GM11168 (cell line): ENCODE measurements around the gene AHNAK.
"Not testable (repeated sequence)": the region's sequence is repeated elsewhere in the genome, so short reads cannot be mapped to it uniquely, and the experiment has no call there.

Source experiments
- in situ Hi-C: fragments of 300-500 bp; cut with MboI; formaldehyde crosslinking; loops from one replicate; pipeline ENCODE4 v1.12.0; 2022; ENCODE audit warnings: low sequenced_read_pairs; ENCODE audit not compliant: unreplicated experiment

AHNAK gene

GRCh38 chr11:62499311-62499943, 47.2 kb downstream of the AHNAK start:
- in situ Hi-C loops, result not testable (repeated sequence)

GRCh38 chr11:62498492-62499286, 47.9 kb downstream of the AHNAK start:
- in situ Hi-C loops, result no loop called here

GRCh38 chr11:62498031-62498430, 48.6 kb downstream of the AHNAK start:
- in situ Hi-C loops, result no loop called here

GRCh38 chr11:62497132-62497801, 49.3 kb downstream of the AHNAK start:
- in situ Hi-C loops, result no loop called here

GRCh38 chr11:62496676-62497075, 49.9 kb downstream of the AHNAK start:
- in situ Hi-C loops, result no loop called here

- in situ Hi-C loops, result no loop called here
These were observed 52.4 kb downstream of the AHNAK start for GRCh38 chr11:62494246-62494645.

DNA sequence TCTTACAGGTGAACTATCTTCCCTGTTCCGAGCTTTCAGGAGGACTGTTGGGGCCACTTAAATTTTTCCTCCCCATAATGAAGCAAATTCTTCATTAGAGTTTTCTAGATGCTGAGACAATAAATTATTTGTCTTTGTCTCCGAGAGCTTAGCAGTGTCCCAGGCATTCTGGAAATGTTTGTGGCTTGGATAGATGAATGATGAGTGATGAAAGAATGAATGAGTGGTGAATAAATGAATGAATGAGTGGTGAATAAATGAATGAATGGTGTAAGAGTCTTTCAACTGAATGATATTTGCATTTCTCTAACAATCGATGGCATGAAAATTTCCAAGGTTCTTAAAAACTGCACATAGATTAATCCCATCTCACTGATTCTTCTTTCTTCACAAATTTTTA, 52.8 kb downstream of the AHNAK start:
- in situ Hi-C loops, result no loop called here

GRCh38 chr11:62492586-62492985, 54.0 kb downstream of the AHNAK start:
- in situ Hi-C loops, result no loop called here

DNA sequence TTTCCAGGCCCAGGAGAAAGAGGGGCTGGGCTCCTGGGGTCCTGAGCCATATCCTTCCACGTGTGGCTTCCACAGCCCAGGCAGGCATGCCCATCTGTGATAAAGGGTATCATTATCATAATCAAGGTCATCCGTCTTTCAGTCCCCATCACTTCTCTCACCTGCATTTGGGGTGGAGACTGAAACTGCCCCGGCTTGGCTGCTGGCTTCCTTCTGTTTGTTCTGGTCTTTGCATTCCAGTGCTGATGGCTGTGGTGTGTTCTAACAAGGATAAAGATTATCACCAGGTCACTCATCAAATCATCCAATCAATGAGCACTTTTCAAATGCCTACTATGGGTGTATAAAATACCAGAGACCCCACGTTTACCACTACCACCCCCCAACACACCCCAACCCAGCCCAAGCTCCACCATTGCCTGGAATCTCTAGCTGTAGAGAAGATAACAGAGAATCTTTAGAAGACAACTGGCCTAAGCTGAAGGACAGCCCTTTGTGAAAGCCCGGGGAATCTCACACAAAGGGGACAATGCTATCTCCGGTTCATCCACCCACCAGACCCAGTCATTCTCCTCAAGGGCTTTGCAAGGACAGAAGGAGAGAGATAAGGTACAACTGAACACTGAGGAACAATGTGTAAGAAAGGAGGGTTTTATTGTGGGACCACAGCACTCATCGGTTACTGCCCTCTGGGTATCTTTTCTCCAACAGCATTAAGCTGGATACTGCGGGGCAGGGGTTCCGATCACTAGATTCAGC, 54.9 kb downstream of the AHNAK start:
- in situ Hi-C loops, result no loop called here

- in situ Hi-C loops, result no loop called here
These were observed 57.4 kb downstream of the AHNAK start for GRCh38 chr11:62489204-62489603.

- in situ Hi-C loops, result no loop called here
These were observed 58.7 kb downstream of the AHNAK start for GRCh38 chr11:62487738-62488551.

DNA sequence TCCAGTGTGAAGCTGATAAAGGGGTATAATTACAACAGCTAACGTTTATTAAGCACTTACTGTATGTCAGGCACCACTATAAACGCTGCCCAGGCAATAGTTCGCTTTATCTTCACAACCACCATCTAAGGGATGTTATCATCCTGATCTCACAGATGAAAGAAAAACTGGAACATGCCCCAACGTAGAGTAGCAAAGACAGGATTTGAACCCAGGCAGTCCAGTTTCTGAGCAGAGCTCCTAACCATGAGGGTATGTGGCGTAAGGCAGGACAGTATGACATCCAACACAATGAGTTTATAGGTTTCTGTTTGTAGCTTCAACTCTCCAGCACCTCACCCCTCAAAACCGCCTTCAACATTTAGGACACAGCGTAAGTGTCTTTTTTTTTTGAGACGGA, 59.5 kb downstream of the AHNAK start:
- in situ Hi-C loops, result no loop called here

DNA sequence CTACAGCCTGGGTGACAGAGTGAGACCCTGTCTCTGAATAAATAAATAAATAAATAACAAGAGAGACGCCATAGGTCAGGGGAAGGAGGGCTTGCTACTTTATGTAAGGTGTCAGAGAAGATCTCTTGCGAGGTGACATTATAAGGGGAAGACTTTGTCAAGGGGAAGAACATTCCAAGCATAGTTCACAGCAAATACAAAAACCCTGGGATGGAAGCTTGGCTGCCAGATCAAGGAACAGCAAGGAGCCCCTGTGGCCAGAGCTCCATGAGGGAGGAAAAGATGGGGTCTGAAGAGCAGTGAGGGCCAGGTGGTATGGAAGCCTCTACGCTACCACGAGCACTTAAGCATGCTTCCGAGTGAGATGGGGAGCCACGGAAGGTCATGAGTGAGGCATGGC, 62.3 kb downstream of the AHNAK start:
- in situ Hi-C loops, result no loop called here

DNA sequence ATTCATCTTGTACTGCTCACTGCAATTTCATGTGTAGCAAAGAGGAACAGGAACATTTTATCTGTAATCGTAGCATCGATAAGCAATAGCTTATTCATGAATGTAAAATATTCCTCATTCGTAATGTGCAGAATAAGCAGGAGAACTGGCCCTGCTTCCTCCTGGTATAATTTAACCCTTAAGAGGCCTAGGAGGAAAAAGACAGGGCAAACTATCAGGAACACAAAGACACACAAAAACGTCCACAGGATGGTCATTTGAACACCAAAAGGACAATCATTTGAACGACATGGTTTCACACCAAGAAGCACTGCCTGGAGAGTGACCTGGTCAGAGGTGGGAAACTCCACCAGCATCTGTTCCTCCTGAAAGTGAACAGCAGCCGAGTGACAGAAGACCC, 63.9 kb downstream of the AHNAK start:
- in situ Hi-C loops, result no loop called here

DNA sequence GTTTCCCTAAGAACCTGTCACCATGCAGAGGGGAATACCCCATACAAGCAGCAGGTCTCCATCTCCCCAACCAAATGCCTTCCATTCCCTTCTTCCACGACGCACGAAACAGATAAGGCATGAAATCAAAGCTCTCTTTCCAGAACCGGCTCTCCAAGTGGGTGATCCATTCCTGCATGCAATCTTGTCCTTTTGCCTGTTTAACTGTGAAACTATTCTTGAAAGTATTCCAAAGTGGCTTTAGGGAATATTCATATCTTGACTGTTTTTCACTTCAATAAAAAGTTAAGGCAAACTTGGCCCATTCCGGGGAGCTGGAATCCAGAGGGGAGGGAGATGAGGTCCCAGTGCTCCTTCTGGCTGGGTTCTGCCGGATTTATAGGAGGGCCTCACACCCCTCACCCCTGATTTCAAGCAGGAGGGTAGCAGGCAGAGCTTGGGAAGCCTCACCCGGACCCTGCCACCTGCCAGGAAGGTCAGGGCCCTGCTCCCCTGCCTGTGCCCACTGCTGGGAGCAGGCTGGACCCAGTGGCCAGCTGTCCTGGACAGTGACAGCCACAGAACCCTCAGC, 66.9 kb downstream of the AHNAK start:
- in situ Hi-C loops, result no loop called here

- in situ Hi-C loops, result no loop called here
These were observed 68.7 kb downstream of the AHNAK start for GRCh38 chr11:62477927-62478326.

DNA sequence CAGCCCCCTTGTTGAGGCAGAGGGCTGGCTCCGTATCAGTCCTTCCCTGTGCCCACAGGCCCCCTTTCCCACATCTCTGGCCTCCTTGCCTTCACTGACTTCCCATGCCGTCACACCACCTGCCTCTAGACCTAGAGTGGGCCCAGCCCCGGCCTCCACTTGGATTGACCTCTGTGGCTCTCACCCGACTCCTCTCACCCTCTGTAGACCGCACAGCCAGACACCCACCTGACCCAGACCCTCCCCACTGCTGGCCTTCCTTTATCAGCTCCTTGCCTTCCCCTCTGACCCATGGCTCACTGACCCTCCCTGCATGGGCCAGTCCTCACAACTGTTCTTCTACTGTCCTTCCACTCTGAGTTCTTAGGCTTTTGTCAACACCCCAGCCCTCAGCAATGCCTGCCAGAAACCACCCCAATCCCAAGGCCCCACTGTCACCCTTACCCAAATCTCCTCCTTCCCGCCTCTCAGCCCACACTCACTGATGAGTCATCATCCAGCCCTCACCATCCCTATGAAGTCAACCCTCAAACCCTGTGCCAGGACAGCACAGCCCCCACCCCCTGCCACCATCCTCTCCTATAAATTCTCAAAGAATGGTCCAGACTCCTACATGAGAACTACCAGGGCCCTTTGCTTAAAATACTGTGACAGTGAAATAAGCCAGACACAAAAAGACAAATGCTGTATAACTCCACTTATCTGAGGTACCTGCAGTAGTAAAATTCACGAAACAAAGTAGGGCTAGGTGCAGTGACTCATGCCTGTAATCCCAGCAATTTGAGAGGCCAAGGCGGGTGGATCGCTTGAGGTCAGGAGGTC, 74.3 kb downstream of the AHNAK start:
- in situ Hi-C loops, result no loop called here

- in situ Hi-C loops, result no loop called here
These were observed 75.0 kb downstream of the AHNAK start for GRCh38 chr11:62471603-62472002.

DNA sequence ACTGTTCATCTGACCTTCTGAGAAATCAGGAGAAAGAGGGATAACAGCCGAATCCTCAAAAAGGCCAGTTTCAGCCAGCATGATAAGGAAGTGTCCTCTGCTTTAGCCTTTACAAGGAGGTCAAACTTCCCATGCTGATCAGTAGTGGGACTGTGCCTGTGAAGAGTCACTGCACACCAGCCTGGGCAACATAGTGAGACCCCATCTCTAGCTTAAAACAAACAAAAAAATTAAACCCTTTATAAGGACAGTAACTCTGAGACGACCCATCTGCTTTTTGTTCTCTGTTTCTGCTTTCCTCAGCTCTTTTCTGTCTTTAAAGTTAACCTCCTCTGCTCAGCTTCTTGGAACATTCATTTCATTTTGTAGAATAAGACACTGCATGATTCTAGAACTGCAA, 78.0 kb downstream of the AHNAK start:
- in situ Hi-C loops, result no loop called here
